Stomach (tissue), 4 donors: Measurements from ENCODE around the gene OAS3.

ENCODE experiments used
- CTCF ChIP-seq, 7 experiments: fragments of 450-650 bp in 4 of 7; fragments of 200-600 bp in 3 of 7; sonication (generic) in 3 of 7; IDR thresholded peaks; one replicate each; pipeline ENCODE4 v1.5.1; 2016 to 2019; ENCODE audit warnings: antibody characterized with exemption in 7 of 7, control low read depth in 2 of 7, mild to moderate bottlenecking in 1 of 7
- EP300 ChIP-seq: sonication (generic); formaldehyde crosslinking; IDR thresholded peaks from one replicate; pipeline ENCODE4 v1.6.1; 2017; ENCODE audit warnings: antibody characterized with exemption
- POLR2A ChIP-seq, 4 donors: fragments of 450-650 bp; IDR thresholded peaks; one replicate each; pipeline ENCODE4 v1.6.1; 2016; ENCODE audit warnings: antibody characterized with exemption in 4 of 4, control low read depth in 2 of 4, mild to moderate bottlenecking in 1 of 4, moderate library complexity in 1 of 4

GRCh38 chr12:112916270-112916669, 22.0 kb upstream of the OAS3 start:
- TF ChIP-seq POLR2A (IDR thresholded peaks at IDR 0.05), result no peak
- no peak for TF ChIP-seq CTCF (IDR thresholded peaks at IDR 0.05)
- TF ChIP-seq EP300, result no peak
